ENCODE measurements around the gene ST3GAL4.

ST3GAL4 gene

DNA sequence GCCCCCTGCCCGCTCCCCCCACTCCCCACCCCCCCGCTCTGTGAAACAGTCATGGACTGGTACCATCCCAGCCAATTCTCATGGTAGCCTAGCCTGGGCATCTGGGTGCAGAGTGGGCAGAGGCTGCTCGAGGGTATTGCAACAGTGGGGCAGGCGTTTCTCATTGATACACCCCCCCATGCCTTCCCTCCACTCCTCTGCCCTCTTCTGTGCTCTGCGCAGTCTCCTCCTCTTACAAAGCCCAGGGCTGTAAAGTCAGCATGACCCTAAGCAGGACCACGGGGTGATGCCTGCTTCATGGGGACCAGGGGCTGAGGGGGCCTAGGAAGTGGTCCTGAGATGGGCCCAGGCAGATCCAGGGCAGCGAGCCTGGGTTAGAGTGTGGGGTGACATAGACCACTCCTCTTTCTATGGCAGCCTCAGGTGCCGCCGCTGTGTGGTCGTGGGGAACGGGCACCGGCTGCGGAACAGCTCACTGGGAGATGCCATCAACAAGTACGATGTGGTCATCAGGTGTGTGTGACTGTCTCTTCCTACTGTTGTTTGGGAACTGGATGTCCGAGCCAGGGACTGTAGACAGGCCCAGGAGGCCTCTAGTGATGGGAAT, 52.3 kb downstream of the ST3GAL4 start:
- no peak for TF ChIP-seq CTCF (IDR thresholded peaks at IDR 0.05; ENCODE audit: insufficient read depth, low read length, poor library complexity, severe bottlenecking)
- no peaks in the 10 kb centered on the region for H3K27me3 ChIP-seq (replicated peaks; ENCODE audit: control insufficient read depth, insufficient read depth, low read length)
- DNase-seq (ENCODE audit: extremely low read depth, insufficient read length), result no peak
- H3K36me3 ChIP-seq (ENCODE audit: control insufficient read depth, insufficient read depth, low read length), result no peaks in the 10 kb centered on the region
- H3K4me3 ChIP-seq (replicated peaks; ENCODE audit: low read depth, low read length), result no peak overlapping the region

GRCh38 chr11:126408496-126408895, 53.0 kb downstream of the ST3GAL4 start:
- no peak for TF ChIP-seq CTCF (IDR thresholded peaks at IDR 0.05; ENCODE audit: insufficient read depth, low read length, poor library complexity, severe bottlenecking)
- no peak for DNase-seq (ENCODE audit: extremely low read depth, insufficient read length)

DNA sequence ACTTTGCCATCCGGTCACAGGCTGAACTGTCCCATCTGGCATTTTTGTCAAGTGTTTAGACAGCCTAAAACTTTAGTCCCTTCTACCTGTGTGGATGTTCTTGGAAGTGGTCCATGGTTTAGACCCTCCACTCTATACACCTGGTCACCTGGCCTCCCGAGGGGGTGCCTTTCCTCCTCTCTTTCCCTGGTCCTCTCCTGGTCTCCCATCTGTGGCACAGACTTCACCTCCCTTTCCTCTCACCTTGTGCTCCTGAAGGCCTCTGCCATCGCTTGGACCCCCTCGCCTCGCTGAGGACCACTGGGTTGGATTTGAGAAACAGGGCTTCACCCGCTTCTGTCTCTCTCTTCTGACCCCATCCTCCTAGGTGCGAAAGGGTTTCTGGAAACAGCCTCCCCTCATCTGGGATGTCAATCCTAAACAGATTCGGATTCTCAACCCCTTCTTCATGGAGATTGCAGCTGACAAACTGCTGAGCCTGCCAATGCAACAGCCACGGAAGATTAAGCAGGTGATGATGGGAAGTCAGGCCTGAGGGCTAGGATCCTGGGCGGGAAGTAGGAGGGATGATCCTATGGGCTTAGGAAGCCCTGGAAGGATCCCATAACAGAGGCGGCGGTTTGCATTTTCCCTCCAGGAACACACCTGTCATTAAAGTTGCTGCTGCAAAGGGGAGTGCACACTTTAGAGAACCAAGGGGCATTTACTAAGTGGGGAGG, 53.6 kb downstream of the ST3GAL4 start:
- no peaks in the 10 kb centered on the region for H3K27me3 ChIP-seq (replicated peaks; ENCODE audit: control insufficient read depth, insufficient read depth, low read length)
- no peak overlapping the region for H3K4me3 ChIP-seq (replicated peaks; ENCODE audit: low read depth, low read length)
- H3K36me3 ChIP-seq (ENCODE audit: control insufficient read depth, insufficient read depth, low read length), result no peaks in the 10 kb centered on the region
- no peak for DNase-seq (ENCODE audit: extremely low read depth, insufficient read length)
- no peak for TF ChIP-seq CTCF (IDR thresholded peaks at IDR 0.05; ENCODE audit: insufficient read depth, low read length, poor library complexity, severe bottlenecking)

More at GRCh38 chr11:126408496-126408895, 53.0 kb downstream of the ST3GAL4 start:
- Histone ChIP-seq H3K4me3 (replicated peaks; ENCODE audit: low read depth, low read length) (no peak overlapping the region), H3K27me3 (replicated peaks; ENCODE audit: control insufficient read depth, insufficient read depth, low read length) (no peaks in the 10 kb centered on the region), H3K36me3 (ENCODE audit: control insufficient read depth, insufficient read depth, low read length) (no peaks in the 10 kb centered on the region)

- no peaks in the 10 kb centered on the region for H3K27me3 ChIP-seq (replicated peaks; ENCODE audit: control insufficient read depth, insufficient read depth, low read length)
- no peak for DNase-seq (ENCODE audit: extremely low read depth, insufficient read length)
- H3K36me3 ChIP-seq (ENCODE audit: control insufficient read depth, insufficient read depth, low read length), result no peaks in the 10 kb centered on the region
- TF ChIP-seq CTCF (IDR thresholded peaks at IDR 0.05; ENCODE audit: insufficient read depth, low read length, poor library complexity, severe bottlenecking), result no peak
- H3K4me3 ChIP-seq (replicated peaks; ENCODE audit: low read depth, low read length), result no peak overlapping the region
These were observed 54.1 kb downstream of the ST3GAL4 start for GRCh38 chr11:126409620-126409985.

- DNase-seq (ENCODE audit: extremely low read depth, insufficient read length), result no peak
- Histone ChIP-seq H3K27me3 (replicated peaks; ENCODE audit: control insufficient read depth, insufficient read depth, low read length) (no peaks in the 10 kb centered on the region), H3K36me3 (ENCODE audit: control insufficient read depth, insufficient read depth, low read length) (no peaks in the 10 kb centered on the region), H3K4me3 (replicated peaks; ENCODE audit: low read depth, low read length) (no peak overlapping the region)
- TF ChIP-seq CTCF (IDR thresholded peaks at IDR 0.05; ENCODE audit: insufficient read depth, low read length, poor library complexity, severe bottlenecking), result no peak
These were observed 55.2 kb downstream of the ST3GAL4 start for GRCh38 chr11:126410649-126411048.

Measured in GM06990 (cell line).